GM12878 (cell line): Measurements from ENCODE around the gene ACADL. TPM values are rescaled to one million over a fixed set of nuclear protein-coding genes. Genes with fewer than 3 reads are reported as not detected.

ENCODE experiments used
- ATAC-seq: fragments of 200-7000 bp; cut with Tn5 transposase; 3 replicates; pipeline ENCODE4 v1.9.1; 2020; ENCODE audit warnings: mild to moderate bottlenecking, moderate library complexity
- BruUV-seq: library from RNA; stranded (reverse); fragments of 400-500 nt; replicated peaks from 2 replicates; lab custom pipeline; 2021; lab: Mats Ljungman, UMichigan
- CTCF ChIA-PET: fragments of 300-600 bp; sonication (Branson Sonifier 250); formaldehyde crosslinking; extraction: SDS; loops from one replicate; lab custom pipeline; 2021; ENCODE audit warnings: inconsistent platforms; lab: Yijun Ruan, JAX
- POLR2A ChIA-PET: fragments of 350-600 bp; formaldehyde crosslinking; extraction: SDS; loops from one replicate; lab custom pipeline; 2021; ENCODE audit warnings: inconsistent platforms; lab: Charles Lee
- RAD21 ChIA-PET: fragments of 300-600 bp; sonication (Branson Sonifier 250); formaldehyde crosslinking; loops from one replicate; lab custom pipeline; 2023; ENCODE audit warnings: antibody characterized with exemption; ENCODE audit not compliant: unreplicated experiment; lab: Charles Lee
- SMC1A ChIA-PET: fragments of 300-600 bp; sonication (Branson Sonifier 250); formaldehyde crosslinking; loops from one replicate; lab custom pipeline; 2023; ENCODE audit not compliant: unreplicated experiment, uncharacterized antibody; lab: Charles Lee
- DNase-seq: peaks from one replicate; pipeline ENCODE4 v3.0.0-alpha.2; 2011; ENCODE audit warnings: low read depth, low spot score
- FAIRE-seq: peaks from 3 replicates; lab custom pipeline; 2011; peaks lifted over from hg19 to GRCh38; lab: Jason Lieb, UNC
- H2AFZ ChIP-seq: 2 replicates; pipeline ENCODE4 v1.6.0; 2011; ENCODE audit warnings: low read depth, low read length, control low read depth; ENCODE audit not compliant: control insufficient read depth
- H3K27ac ChIP-seq: 2 replicates; pipeline ENCODE4 v1.5.1; 2011; ENCODE audit warnings: control low read depth; ENCODE audit not compliant: control insufficient read depth, insufficient read depth
- H3K27me3 ChIP-seq, 2 experiments: replicated peaks in 1 of 2; 2 replicates each; pipeline versions ENCODE4 v1.6.0 to v1.6.1; 2011; ENCODE audit warnings: low read length in 1 of 2; ENCODE audit not compliant: control insufficient read depth in 2 of 2, insufficient read depth in 2 of 2
- H3K36me3 ChIP-seq, 2 experiments: 2 replicates each; pipeline ENCODE4 v1.5.1; 2011; ENCODE audit warnings: low read length in 1 of 2; ENCODE audit not compliant: control insufficient read depth in 2 of 2, insufficient read depth in 2 of 2
- H3K4me1 ChIP-seq: 2 replicates; pipeline ENCODE4 v1.6.1; 2011; ENCODE audit warnings: mild to moderate bottlenecking, low read length, moderate library complexity, mixed read lengths; ENCODE audit not compliant: control insufficient read depth, insufficient read depth
- H3K4me2 ChIP-seq: 2 replicates; pipeline ENCODE4 v1.6.0; 2011; ENCODE audit warnings: control low read depth; ENCODE audit not compliant: control insufficient read depth, insufficient read depth
- H3K4me3 ChIP-seq: fragments of 200-600 bp; sonication (generic); 2 replicates; pipeline ENCODE4 v1.5.1; 2016
- H3K79me2 ChIP-seq: 2 replicates; pipeline ENCODE4 v1.6.0; 2011; ENCODE audit warnings: low read length; ENCODE audit not compliant: control insufficient read depth, insufficient read depth
- H3K9ac ChIP-seq: 2 replicates; pipeline ENCODE4 v1.8.0; 2011; ENCODE audit warnings: low read length, control low read depth, mixed read lengths; ENCODE audit not compliant: control insufficient read depth, insufficient read depth
- H3K9me3 ChIP-seq: replicated peaks from 3 replicates; pipeline ENCODE4 v1.5.1; 2011; ENCODE audit warnings: mild to moderate bottlenecking, low read length; ENCODE audit not compliant: control insufficient read depth, insufficient read depth
- H4K20me1 ChIP-seq: 2 replicates; pipeline ENCODE4 v1.6.0; 2011; ENCODE audit not compliant: control insufficient read depth, insufficient read depth
- CEBPZ ChIP-seq: fragments of 150-350 bp; IDR thresholded peaks from 2 replicates; pipeline ENCODE4 v1.6.1; 2016; ENCODE audit warnings: low read depth, low read length
- CHD1 ChIP-seq: IDR thresholded peaks from 2 replicates; pipeline ENCODE4 v1.6.1; 2012; ENCODE audit warnings: low read depth, low read length, improper control_type of control experiment
- EGR1 ChIP-seq, 2 experiments: IDR thresholded peaks; 1 replicate in 1 of 2; 2 replicates in 1 of 2; pipeline ENCODE4 v1.6.1; 2011 to 2012; ENCODE audit warnings: low read depth in 2 of 2, low read length in 2 of 2, borderline replicate concordance in 1 of 2, mild to moderate bottlenecking in 1 of 2, moderate library complexity in 1 of 2
- FOXM1 ChIP-seq: IDR thresholded peaks from 2 replicates; pipeline ENCODE4 v1.6.1; 2012; ENCODE audit warnings: low read depth, mild to moderate bottlenecking, inconsistent platforms, low read length, moderate library complexity
- HDAC6 ChIP-seq: fragments of 200-600 bp; sonication (generic); IDR thresholded peaks from one replicate; pipeline ENCODE4 v1.8.0; 2017; ENCODE audit warnings: antibody characterized with exemption; ENCODE audit not compliant: unreplicated experiment
- KAT2A ChIP-seq: conservative IDR thresholded peaks from 2 replicates; pipeline ENCODE4 v1.6.1; 2011; ENCODE audit warnings: low read depth, low read length; ENCODE audit not compliant: control insufficient read depth
- MLLT1 ChIP-seq: fragments of 450-650 bp; IDR thresholded peaks from 2 replicates; pipeline ENCODE4 v1.6.1; 2016; ENCODE audit warnings: mild to moderate bottlenecking
- NFYB ChIP-seq: IDR thresholded peaks from 2 replicates; pipeline ENCODE4 v1.6.1; 2011; ENCODE audit warnings: low read depth, mild to moderate bottlenecking, low read length, improper control_type of control experiment, moderate library complexity; ENCODE audit not compliant: insufficient read depth
- RAD51 ChIP-seq: fragments of 450-650 bp; IDR thresholded peaks from 2 replicates; pipeline ENCODE4 v1.6.1; 2016; ENCODE audit warnings: moderate library complexity, mild to moderate bottlenecking, inconsistent platforms
- TCF3 ChIP-seq: IDR thresholded peaks from 2 replicates; pipeline ENCODE4 v1.6.1; 2012; ENCODE audit warnings: low read depth, mild to moderate bottlenecking, low read length, borderline replicate concordance; ENCODE audit not compliant: insufficient read depth
- YBX1 ChIP-seq: fragments of 450-650 bp; IDR thresholded peaks from 2 replicates; pipeline ENCODE4 v1.6.1; 2016; ENCODE audit warnings: antibody characterized with exemption
- ZNF24 ChIP-seq: fragments of 450-650 bp; IDR thresholded peaks from 2 replicates; pipeline ENCODE4 v1.6.1; 2017; ENCODE audit warnings: antibody characterized with exemption, mild to moderate bottlenecking
- ZNF622 ChIP-seq: fragments of 450-650 bp; IDR thresholded peaks from 2 replicates; pipeline ENCODE4 v1.6.1; 2017; ENCODE audit warnings: mild to moderate bottlenecking, inconsistent platforms
- WGBS: methylation state at CpG from one replicate; pipeline ENCODE4 v1.1.6; 2016; ENCODE audit warnings: low lambda C conversion rate; ENCODE audit not compliant: insufficient replicate concordance, insufficient coverage; ENCODE audit errors: missing lambda C conversion rate; 5-methylcytosine and 5-hydroxymethylcytosine counted together
- in situ Hi-C: fragments of 300-500 bp; cut with MboI; formaldehyde crosslinking; loops from 9 replicates; pipeline ENCODE4 v1.14.3; 2018; ENCODE audit warnings: mixed read lengths
- intact Hi-C: fragments of 100-400 bp; cut with micrococcal nuclease; formaldehyde crosslinking; loops from one replicate; pipeline ENCODE4 v1.14.2; 2022; ENCODE audit not compliant: unreplicated experiment
- polyA plus RNA-seq, 11 experiments: library from polyadenylated mRNA; depleted of rRNA in 4 of 11; unstranded in 6 of 11; stranded (reverse) in 5 of 11; fragments of >200 nt; fragmentation: Nextera tagmentation in 4 of 11; fragmentation: Illumina TruSeq in 1 of 11; extraction: Ambion mirVana in 4 of 11; extraction: Trizol in 1 of 11; gene quantifications; 1 replicate in 1 of 11; 2 replicates in 10 of 11; pipeline versions ENCODE4 v1.2.1 to v1.2.3, GENCODE V29; 2011 to 2016; ENCODE audit warnings: inconsistent platforms in 2 of 11, missing spikeins in 2 of 11, low read depth in 1 of 11
- total RNA-seq, 4 experiments: library from RNA; depleted of rRNA in 3 of 4; stranded (reverse); fragments of >200 nt in 3 of 4; fragmentation: Illumina TruSeq in 1 of 4; extraction: Trizol in 1 of 4; gene quantifications; 2 replicates each; pipeline versions ENCODE4 v1.2.1 to v1.2.3, GENCODE V29; 2013 to 2021

ACADL gene
- total and polyA plus RNA-seq, 10 of the 15 experiments (the other 5 are each of a cell fraction or from before 2014, with no cell fraction given) = not detected

GRCh38 chr2:210227290-210228088 is 2.2 kb upstream of the ACADL start:
- Histone ChIP-seq H3K9ac (no peak overlapping the region), H3K27ac (no peak overlapping the region), H4K20me1 (no peaks in the 10 kb centered on the region), H3K36me3 (no peaks in the 10 kb centered on the region), H2AFZ (no peak overlapping the region), H3K79me2 (no peaks in the 10 kb centered on the region), H3K27me3 (peaks cover 3% of the 10 kb centered on the region in 2 experiments), H3K9me3 (no peaks in the 10 kb centered on the region), H3K4me2 (no peak overlapping the region), H3K4me1 (no peaks in the 10 kb centered on the region), H3K4me3 (no peak overlapping the region)
- ChIA-PET CTCF (no interaction called here), POLR2A (no interaction called here), RAD21 (no interaction called here), SMC1A (interaction anchor here (0.7 to 0.9 kb wide), 2 partner anchors 23 to 181 kb away, joined by 3 read pairs; no protein-coding TSS in a partner anchor)
- no peak for ATAC-seq
- WGBS = 32% methylated on average over 4 of the region's 4 CpGs
- DNase-seq = no peak
- in situ Hi-C loops (no loop called here), intact Hi-C loops (no loop called here)
- no peak for FAIRE-seq
- no TSS peak for BruUV-seq
- TF ChIP-seq HDAC6 (no peak), CHD1 (no peak), YBX1 (no peak), ZNF24 (no peak), TCF3 (no peak), KAT2A (no peak)

GRCh38 chr2:210226223-210226622 is 976 bp upstream of the ACADL start:
- H3K27me3 ChIP-seq = peaks cover 3% of the 10 kb centered on the region in 2 experiments
- no peaks in the 10 kb centered on the region for H3K9me3 ChIP-seq
- no peaks in the 10 kb centered on the region for H3K4me1 ChIP-seq
- H3K9ac ChIP-seq = no peak overlapping the region
- BruUV-seq = no TSS peak
- SMC1A ChIA-PET = interaction anchor here (0.9 kb wide), 1 partner anchor 28 kb away, joined by 3 read pairs; no protein-coding TSS in a partner anchor
- H3K79me2 ChIP-seq = no peaks in the 10 kb centered on the region
- in situ Hi-C loops = no loop called here
- RAD21 ChIA-PET = no interaction called here
- no peak overlapping the region for H3K27ac ChIP-seq
- FAIRE-seq (no peak), DNase-seq (no peak), ATAC-seq (no peak)
- H3K4me2 ChIP-seq = no peak overlapping the region
- no peaks in the 10 kb centered on the region for H4K20me1 ChIP-seq
- POLR2A ChIA-PET = no interaction called here
- intact Hi-C loops = no loop called here
- no peak overlapping the region for H2AFZ ChIP-seq
- no peaks in the 10 kb centered on the region for H3K36me3 ChIP-seq
- 85% methylated on average over 2 of the region's 2 CpGs for WGBS
- no peak overlapping the region for H3K4me3 ChIP-seq
- CTCF ChIA-PET = no interaction called here
- no peak for TF ChIP-seq ZNF622
- no peak for TF ChIP-seq EGR1 (IDR thresholded peaks at IDR 0.05; ENCODE audit: borderline replicate concordance in 1 of 2, low read depth in 2 of 2, low read length in 2 of 2)
- no peak for TF ChIP-seq RAD51
- TF ChIP-seq CEBPZ = no peak
- no peak for TF ChIP-seq NFYB
- TF ChIP-seq MLLT1 = no peak
- no peak for TF ChIP-seq FOXM1
